ENCODE data around the gene YIF1A.
"Not testable (repeated sequence)": the region's sequence is repeated elsewhere in the genome, so short reads cannot be mapped to it uniquely, and the experiment has no call there.

The YIF1A gene

DNA sequence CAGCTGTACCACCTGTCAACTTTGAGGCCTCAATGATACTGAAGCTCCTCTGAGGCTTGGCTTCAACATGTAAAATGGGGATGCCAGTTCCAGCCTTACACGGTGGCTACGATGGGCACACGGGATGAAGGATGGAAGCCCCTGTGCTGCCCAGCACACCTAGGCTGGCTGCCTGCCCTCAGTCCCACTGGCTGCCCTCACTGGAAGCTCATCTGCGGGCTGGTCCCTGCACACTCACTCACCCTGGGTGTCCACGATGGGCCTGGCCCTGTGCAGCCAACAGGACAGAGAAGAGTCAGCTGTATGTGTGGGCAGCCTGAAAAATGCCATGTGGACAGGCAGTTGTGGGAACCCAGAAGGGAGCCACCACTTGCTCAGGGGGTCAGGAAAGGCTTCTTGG lies 2.2 kb downstream of the YIF1A start:
- DNase-seq (ENCODE audit: low read depth, low spot score) = no peak

DNA sequence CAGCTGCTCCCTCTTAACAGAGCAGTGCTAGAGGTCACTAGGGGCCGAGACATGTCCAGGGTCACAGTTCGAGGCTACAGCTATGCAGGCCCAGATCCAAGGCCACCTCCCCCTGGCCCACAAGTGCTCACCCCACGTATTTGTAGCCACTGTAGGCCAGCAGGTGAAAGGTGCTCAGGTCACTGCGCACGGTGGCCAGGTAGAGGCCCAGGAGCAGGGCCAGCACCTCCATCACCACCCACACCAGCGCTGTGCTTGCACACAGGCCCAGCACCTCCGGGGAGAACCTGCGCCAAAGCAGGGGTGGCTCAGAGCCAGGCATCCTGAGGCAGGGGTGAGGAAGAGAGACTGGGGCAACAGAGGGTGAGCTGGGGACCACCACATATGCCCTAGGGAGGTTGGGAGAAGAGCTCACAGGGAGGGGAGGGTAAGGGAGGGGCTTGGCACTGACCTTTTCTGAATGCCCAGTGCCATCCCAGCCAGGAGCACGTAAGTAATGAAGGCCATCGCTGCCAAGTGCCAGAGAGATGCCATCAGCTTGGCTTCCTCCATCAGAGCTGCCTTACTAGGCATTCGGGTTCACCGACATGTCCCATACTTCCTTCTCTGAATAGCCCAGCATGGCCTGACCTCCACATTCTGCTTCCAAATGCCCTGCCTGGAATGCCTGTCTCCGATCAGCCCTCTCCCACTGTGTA lies 3.5 kb downstream of the YIF1A start:
- DNase-seq (ENCODE audit: low read depth, low spot score) = no peak

- no peak for DNase-seq (ENCODE audit: low read depth, low spot score)
Observed at GRCh38 chr11:66284526-66285078, 4.3 kb downstream of the YIF1A start.

GRCh38 chr11:66283461-66284105 lies 5.4 kb downstream of the YIF1A start:
- no peak for DNase-seq (ENCODE audit: low read depth, low spot score)

- DNase-seq (ENCODE audit: low read depth, low spot score) = peak; percentile 99
Observed at GRCh38 chr11:66282468-66283455, 6.2 kb downstream of the YIF1A start.

GRCh38 chr11:66281776-66282467 lies 7.0 kb downstream of the YIF1A start:
- no peak for DNase-seq (ENCODE audit: low read depth, low spot score)

DNA sequence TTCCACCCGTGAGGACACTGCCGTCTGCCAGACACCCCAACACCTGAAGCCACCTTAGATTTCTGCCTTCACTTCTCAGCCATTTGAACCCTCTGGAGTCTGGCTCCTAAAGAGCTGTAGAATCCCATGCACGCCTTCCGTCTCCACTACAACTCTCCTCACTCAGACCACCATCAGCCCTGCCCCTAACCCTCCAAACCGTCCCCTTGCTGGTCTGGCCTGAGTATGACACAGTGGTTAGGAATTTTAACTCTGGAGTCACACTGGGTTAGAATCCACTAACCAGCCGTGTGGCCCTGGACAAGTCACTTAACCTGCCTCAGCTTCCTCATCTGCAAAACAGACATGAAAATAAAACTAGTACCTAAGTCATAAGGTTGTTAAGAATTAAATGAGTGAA lies 7.9 kb downstream of the YIF1A start:
- peak; percentile 52 for DNase-seq (ENCODE audit: low read depth, low spot score)

GRCh38 chr11:66280428-66280827 lies 8.5 kb downstream of the YIF1A start:
- no peak for DNase-seq (ENCODE audit: low read depth, low spot score)

GRCh38 chr11:66279092-66279734 lies 9.7 kb downstream of the YIF1A start:
- no peak for DNase-seq (ENCODE audit: low read depth, low spot score)

- no peak for DNase-seq (ENCODE audit: low read depth, low spot score)
Observed at GRCh38 chr11:66278363-66279091, 10.4 kb downstream of the YIF1A start.

- DNase-seq (ENCODE audit: low read depth, low spot score) = no peak
Observed at GRCh38 chr11:66277471-66278362, 11.2 kb downstream of the YIF1A start, which contains the start of gene CNIH2. TSS of gene CNIH2 (plus strand) at chr11:66278175. CDS start at chr11:66278457, 282 bp downstream.

DNA sequence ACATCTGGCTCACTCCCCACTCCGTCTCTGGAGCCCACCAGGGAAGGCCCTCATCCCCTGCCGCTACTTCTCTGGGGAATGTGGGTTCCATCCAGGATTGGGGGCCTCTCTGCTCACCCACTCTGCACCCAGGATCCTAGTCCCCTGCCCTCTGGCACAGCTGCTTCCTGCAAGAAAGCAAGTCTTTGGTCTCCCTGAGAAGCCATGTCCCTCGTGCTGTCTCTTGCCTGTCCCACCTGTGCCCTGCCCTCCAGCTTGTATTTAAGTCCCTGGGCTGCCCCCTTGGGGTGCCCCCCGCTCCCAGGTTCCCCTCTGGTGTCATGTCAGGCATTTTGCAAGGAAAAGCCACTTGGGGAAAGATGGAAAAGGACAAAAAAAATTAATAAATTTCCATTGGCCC lies 11.9 kb downstream of the YIF1A start:
- DNase-seq (ENCODE audit: low read depth, low spot score) = not testable (repeated sequence)

- DNase-seq (ENCODE audit: low read depth, low spot score) = not testable (repeated sequence)
Observed at GRCh38 chr11:66276619-66277018, 12.3 kb downstream of the YIF1A start.

DNA sequence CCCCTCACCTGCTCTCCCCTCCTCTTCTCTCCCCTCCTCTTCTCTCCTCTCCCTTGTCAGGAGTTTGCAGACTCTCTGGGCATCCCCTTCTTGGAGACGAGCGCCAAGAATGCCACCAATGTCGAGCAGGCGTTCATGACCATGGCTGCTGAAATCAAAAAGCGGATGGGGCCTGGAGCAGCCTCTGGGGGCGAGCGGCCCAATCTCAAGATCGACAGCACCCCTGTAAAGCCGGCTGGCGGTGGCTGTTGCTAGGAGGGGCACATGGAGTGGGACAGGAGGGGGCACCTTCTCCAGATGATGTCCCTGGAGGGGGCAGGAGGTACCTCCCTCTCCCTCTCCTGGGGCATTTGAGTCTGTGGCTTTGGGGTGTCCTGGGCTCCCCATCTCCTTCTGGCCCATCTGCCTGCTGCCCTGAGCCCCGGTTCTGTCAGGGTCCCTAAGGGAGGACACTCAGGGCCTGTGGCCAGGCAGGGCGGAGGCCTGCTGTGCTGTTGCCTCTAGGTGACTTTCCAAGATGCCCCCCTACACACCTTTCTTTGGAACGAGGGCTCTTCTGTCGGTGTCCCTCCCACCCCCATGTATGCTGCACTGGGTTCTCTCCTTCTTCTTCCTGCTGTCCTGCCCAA lies 12.8 kb downstream of the YIF1A start:
- DNase-seq (ENCODE audit: low read depth, low spot score) = no peak

- DNase-seq (ENCODE audit: low read depth, low spot score) = no peak
Observed at GRCh38 chr11:66275396-66275795, 13.5 kb downstream of the YIF1A start.

- DNase-seq (ENCODE audit: low read depth, low spot score) = no peak
Observed at GRCh38 chr11:66274219-66274618, 14.7 kb downstream of the YIF1A start.

DNA sequence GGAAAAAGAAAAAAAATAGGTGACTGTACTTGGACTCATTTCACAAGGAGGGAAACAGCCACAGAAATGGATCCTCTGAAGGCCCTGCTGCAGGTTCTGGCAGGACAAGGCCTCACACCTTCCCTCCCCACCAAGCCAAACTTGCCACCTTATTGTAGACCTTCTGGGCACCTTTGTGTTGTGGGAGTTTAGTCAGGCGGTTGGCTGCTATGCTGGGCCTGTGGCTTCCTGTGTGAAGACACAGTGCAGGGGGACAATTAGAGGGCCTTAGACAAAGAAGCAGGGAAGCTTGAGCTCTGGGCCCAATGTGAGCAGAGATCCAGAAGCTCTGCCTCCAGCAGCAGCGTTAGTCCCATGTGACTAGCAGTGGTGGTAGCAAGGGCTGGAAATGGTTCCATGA lies 16.3 kb downstream of the YIF1A start:
- DNase-seq (ENCODE audit: low read depth, low spot score) = no peak

- DNase-seq (ENCODE audit: low read depth, low spot score) = no peak
Observed at GRCh38 chr11:66271816-66272215, 17.1 kb downstream of the YIF1A start.

All from ELF-1 (cell line).